Tibial nerve (tissue), 3 donors: ENCODE data around the gene CEP350.

Experiments
- POLR2A ChIP-seq, 2 donors: fragments of 450-650 bp; IDR thresholded peaks; one replicate each; pipeline ENCODE4 v1.6.1; 2017; ENCODE audit warnings: antibody characterized with exemption in 2 of 2, mild to moderate bottlenecking in 2 of 2, moderate library complexity in 2 of 2
- TF ChIP-seq, protein P1 (sequence below), 5 experiments: fragments of 200-600 bp in 3 of 5; fragments of 450-650 bp in 2 of 5; sonication (generic) in 3 of 5; IDR thresholded peaks; one replicate each; pipeline ENCODE4 v1.5.1; 2016 to 2019; ENCODE audit warnings: antibody characterized with exemption in 5 of 5, mild to moderate bottlenecking in 3 of 5, moderate library complexity in 2 of 5

DNA sequence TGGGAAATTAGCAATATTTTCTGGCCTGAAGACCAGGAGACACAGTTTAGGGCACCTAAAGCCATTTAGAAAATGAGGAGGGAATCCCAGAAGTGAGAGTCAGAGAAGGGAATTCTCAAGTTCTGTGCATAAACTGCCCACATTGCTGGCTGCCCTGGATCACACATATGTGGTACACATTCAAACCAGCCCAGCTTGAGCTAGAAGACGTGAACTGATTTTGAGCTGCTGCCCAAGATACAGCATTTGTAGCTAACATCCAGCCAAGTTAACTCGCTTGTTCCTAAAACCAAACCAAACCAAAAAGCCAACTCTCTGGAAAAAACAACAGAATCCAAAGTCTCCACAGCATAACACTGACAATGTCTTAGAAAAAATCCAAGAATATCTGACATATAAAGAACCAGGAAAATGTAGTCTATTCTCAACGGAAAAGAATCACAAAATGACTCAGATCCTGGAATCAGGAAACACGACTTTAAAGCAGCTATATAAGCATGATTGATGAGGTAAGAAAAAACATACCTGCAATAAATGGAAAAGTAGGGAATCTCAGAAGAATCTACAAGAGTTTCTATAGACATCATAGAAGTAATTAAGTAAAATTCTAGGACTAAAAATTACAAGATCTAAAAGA lies 181.8 kb downstream of the CEP350 start:
- TF ChIP-seq, protein P1, sequence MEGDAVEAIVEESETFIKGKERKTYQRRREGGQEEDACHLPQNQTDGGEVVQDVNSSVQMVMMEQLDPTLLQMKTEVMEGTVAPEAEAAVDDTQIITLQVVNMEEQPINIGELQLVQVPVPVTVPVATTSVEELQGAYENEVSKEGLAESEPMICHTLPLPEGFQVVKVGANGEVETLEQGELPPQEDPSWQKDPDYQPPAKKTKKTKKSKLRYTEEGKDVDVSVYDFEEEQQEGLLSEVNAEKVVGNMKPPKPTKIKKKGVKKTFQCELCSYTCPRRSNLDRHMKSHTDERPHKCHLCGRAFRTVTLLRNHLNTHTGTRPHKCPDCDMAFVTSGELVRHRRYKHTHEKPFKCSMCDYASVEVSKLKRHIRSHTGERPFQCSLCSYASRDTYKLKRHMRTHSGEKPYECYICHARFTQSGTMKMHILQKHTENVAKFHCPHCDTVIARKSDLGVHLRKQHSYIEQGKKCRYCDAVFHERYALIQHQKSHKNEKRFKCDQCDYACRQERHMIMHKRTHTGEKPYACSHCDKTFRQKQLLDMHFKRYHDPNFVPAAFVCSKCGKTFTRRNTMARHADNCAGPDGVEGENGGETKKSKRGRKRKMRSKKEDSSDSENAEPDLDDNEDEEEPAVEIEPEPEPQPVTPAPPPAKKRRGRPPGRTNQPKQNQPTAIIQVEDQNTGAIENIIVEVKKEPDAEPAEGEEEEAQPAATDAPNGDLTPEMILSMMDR (IDR thresholded peaks at IDR 0.05): no peak
- TF ChIP-seq POLR2A (IDR thresholded peaks at IDR 0.05): no peak
